WTC11 (cell line): ENCODE results near the gene EID2.

Source experiments
- CTCF ChIP-seq: fragments of 200-600 bp; IDR thresholded peaks from 2 replicates; pipeline ENCODE4 v1.8.0; 2022; ENCODE audit warnings: antibody characterized with exemption
- NR2C2 ChIP-seq: sonication (generic); formaldehyde crosslinking; IDR thresholded peaks from 2 replicates; pipeline ENCODE4 v1.8.0; 2022; ENCODE audit warnings: mild to moderate bottlenecking, missing genetic modification reagents
- SMAD3 ChIP-seq: sonication (generic); formaldehyde crosslinking; IDR thresholded peaks from 2 replicates; pipeline ENCODE4 v1.8.0; 2022; ENCODE audit warnings: missing genetic modification reagents, mild to moderate bottlenecking, borderline replicate concordance

DNA sequence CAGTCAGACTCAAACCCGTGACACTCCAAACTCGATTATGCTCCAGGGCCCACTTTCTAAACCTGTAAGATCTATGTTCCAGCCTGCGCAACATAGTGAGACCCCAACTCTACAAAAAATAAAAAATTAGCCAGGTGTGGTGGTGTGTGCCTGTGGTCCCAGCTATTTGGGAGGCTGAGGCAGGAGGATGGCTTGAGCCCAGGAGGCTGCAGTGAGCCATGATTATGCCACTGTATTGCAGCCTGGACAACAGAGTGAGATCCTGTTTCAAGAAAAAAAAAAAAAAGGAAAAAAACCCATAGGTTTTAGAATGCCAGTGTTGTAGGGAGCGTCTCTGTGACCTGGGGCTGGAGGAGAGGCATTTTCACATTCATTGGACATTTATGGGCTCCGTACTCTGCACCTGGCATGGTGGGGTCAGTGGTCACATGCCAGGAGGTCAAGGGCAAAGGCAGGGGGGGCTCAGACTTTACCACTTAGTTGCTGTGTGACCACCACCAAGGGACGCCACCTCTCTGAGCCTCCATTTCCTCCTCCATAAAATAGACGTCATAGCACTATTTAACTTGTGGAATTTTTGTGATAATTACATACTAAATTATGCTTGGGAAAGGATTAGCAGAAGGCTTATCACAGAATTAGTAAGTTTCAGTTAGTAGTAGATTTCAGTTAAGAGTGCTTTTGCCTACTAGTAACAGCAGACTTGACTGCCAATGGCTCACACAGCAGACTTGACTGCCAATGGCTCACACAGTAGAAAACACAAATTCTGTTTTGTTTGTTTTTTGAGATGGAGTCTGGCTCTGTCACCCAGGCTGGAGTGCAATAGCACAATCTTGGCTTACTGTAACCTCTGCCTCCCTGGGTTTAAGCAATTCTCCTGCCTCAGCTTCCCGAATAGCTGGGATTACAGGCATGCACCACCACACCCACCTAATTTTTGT lies 19.1 kb downstream of the EID2 start:
- no peak for TF ChIP-seq CTCF
- TF ChIP-seq SMAD3 (CRISPR knock-in tag): no peak
- no peak for TF ChIP-seq NR2C2 (CRISPR knock-in tag)
